ENCODE results near the gene PTPRN2. TPM values are rescaled to one million over a fixed set of nuclear protein-coding genes. Genes with fewer than 3 reads are reported as not detected.

The PTPRN2 gene
- total and polyA plus RNA-seq, 9 of the 15 experiments (the other 6 are each of a cell fraction or from before 2014, with no cell fraction given) = not detected

DNA sequence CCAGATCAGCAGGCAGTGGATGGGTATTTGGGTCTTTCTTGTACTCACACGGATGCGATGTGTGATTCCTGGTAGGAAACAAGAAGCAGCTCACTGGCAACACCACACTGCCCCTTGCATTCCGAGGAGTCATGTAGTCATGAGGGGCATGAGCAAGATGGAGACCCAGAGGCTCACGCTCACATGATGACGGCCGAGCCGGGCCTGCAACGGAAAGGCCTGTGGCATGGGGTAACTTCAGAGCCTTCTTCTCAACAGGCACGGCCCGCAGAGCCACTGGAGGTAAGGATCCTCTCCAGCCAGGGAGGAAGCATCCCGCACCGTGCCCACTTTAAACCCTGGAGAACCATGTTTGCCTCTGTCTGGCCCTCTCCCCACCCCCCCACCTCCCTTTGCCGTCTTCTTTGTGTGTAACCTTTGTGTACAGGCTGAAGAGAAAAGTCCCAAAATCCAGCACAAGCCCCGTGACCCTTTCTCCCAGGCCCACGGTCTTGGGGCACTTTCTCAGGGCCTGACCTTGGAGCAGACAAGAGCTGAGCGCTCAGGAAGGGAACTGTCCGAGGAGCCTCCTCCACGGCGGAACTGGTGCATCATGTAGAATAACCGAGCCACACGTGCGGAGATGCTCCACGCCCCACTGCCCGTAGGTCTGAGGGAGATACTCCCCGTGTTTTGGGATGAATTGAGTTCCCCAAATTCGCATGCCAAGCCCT is 734.4 kb downstream of the PTPRN2 start:
- Histone ChIP-seq H3K27me3 (ENCODE audit: control insufficient read depth in 2 of 2, insufficient read depth in 2 of 2, low read length in 2 of 2) (peaks cover 71 to 87% of the 10 kb centered on the region in 2 experiments), H3K4me3 (no peak overlapping the region), H3K9ac (ENCODE audit: insufficient read depth in 1 of 2, low read depth in 2 of 2, low read length in 2 of 2) (no peak overlapping the region), H3K27ac (ENCODE audit: extremely low read depth, low read depth, low read length) (no peak overlapping the region), H2AFZ (ENCODE audit: low read depth, low read length) (no peak overlapping the region), H3K79me2 (ENCODE audit: control insufficient read depth, insufficient read depth, low read length) (no peaks in the 10 kb centered on the region), H3K36me3 (ENCODE audit: control insufficient read depth, insufficient read depth, low read length) (no peaks in the 10 kb centered on the region), H3K4me2 (ENCODE audit: insufficient read depth, low read length) (no peak overlapping the region), H4K20me1 (replicated peaks; ENCODE audit: control insufficient read depth, insufficient read depth, low read length) (peaks cover 14% of the 10 kb centered on the region; the same call in 1 of the 2 replicates), H3K9me1 (ENCODE audit: control insufficient read depth, insufficient read depth, low read length) (no peaks in the 10 kb centered on the region), H3K4me1 (replicated peaks in 1 of 2; ENCODE audit: control insufficient read depth in 2 of 2, insufficient read depth in 2 of 2, low read length in 2 of 2) (peaks cover 0 to 13% of the 10 kb centered on the region in 2 experiments; a peak in 1 of 5 replicates), H3K9me3 (replicated peaks; ENCODE audit: control insufficient read depth, insufficient read depth, low read depth, low read length) (no peaks in the 10 kb centered on the region)
- DNase-seq (ENCODE audit: extremely low read depth in 1 of 4, low spot score in 3 of 4) = no peak
- in situ Hi-C loops (cut with MboI) = no loop called here
- WGBS (ENCODE audit: insufficient coverage, low coverage, missing lambda C conversion rate) = 1% methylated on average over 26 of the region's 26 CpGs
- POLR2A ChIA-PET = no interaction called here
- intact Hi-C loops (cut with micrococcal nuclease) = no loop called here
- no peak for ATAC-seq
- CTCF ChIA-PET (ENCODE audit: low intra/inter-chr PET ratio) = no interaction called here
- no peak for FAIRE-seq
- no TSS peak for BruUV-seq (replicated peaks)
- no peak for TF ChIP-seq KLF10 (CRISPR knock-in tag; IDR thresholded peaks at IDR 0.05)
- no peak for TF ChIP-seq CCNT2 (IDR thresholded peaks at IDR 0.05; ENCODE audit: borderline replicate concordance, extremely low read depth, insufficient read length, low read depth, low read length)
- TF ChIP-seq EZH2 (IDR thresholded peaks at IDR 0.05; ENCODE audit: borderline replicate concordance, low read depth, low read length) = 0 out of 2 replicates have a peak, but pooled peaks have one; percentile 22
- TF ChIP-seq STAG1 (CRISPR knock-in tag; IDR thresholded peaks at IDR 0.05; ENCODE audit: borderline replicate concordance) = no peak
- no peak for TF ChIP-seq FOXP1 (CRISPR knock-in tag; IDR thresholded peaks at IDR 0.05)
- TF ChIP-seq DIDO1 (tag; IDR thresholded peaks at IDR 0.05; ENCODE audit: low read depth) = no peak
- no peak for TF ChIP-seq MNT (conservative IDR thresholded peaks at IDR 0.05)
